GM18508 (cell line): ENCODE results near the gene FANCC.

Experiments used
- ATAC-seq: cut with Tn5 transposase; IDR thresholded peaks from one replicate; pipeline ENCODE4 v1.9.1; 2021; ENCODE audit warnings: moderate number of reproducible peaks; ENCODE audit not compliant: insufficient read depth, unreplicated experiment

FANCC gene

DNA sequence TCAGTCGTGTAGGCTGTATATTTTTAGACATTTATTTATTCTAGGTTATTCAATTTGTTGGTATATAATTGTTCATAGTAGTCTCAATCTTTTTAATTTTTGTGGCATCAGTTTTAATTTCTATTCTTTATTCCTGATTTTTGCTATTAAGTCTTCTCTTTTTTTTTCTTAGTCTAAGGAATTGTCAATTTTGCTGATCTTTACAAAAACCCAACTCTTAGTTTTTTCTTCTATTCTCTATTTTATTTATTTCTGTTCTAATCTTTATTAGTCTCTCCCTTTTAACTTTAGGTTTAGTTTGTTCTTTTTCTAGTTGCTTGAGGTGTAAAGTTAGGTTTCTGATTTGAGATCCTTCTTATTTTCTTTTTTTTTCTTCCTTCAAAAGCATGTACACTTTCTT lies 152.5 kb downstream of the FANCC start:
- ATAC-seq, result no peak

DNA sequence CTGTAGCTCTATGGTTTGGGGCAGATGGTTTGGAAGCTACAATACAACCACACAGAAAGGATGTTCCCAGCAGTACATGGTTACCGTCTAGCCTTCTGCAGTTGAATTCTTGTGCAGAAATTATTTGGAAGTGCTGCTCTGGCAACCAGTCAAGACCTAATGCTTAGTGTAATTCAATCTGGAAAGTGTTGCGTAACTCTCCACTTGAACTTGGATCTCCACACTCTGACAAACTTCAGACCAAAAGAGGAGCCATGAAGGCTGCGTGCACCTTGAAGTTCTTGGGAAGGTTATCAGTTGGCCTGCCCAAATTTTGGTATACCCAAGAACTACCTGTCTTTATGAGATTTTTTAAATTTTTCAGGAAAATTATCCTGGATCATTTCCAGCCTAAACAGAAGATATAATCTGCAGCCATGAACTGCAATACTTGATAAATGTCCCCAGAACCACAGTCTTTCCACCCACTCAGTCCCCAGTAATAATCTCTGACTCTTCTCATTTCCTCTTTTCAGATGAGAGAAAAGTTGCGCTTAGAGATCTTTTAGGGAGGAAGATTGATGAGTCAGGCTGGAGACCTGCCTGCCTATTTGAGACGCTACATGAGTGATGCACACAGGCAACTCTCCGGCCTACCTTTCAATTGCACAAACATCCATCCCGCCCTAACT lies 159.9 kb downstream of the FANCC start:
- peak; percentile 61 for ATAC-seq

DNA sequence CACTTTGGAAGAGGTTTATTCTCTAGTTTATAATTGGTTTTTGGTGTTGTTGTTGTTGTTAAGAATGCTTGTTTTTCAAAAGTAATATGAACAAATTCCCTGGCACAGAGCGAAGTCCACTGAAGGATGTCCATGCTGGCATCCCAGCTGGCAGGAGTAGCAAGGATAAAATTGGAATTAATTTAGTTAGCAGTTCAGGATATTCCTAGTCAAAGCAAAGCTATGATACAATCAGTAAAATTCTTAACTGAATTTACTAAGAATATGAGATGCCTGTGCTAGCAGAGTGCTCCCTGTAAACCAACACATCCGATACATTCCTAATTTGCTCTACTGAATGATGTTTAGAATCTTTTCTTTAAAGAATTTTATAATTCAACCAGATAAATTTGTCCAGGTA lies 161.4 kb downstream of the FANCC start:
- ATAC-seq, result no peak

DNA sequence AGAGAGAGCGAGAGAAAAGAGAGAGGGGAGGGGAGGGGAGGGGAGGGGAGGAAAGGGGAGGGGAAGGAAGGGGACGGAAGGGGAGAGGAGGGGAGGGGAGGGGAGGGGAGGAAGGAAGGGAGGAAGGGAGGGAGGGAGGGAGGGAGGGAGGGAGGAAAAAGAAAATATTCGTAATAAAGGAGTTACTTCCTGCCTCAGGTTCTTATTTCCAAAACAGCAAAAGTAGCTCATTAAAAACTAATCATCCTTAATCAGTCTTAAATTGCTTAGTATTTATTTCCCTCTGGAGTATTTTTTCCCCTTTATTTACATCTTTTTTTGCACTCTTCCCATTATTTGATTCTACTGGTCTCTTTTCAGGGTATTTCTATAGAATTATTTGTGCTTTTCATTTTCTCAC lies 162.3 kb downstream of the FANCC start:
- ATAC-seq, result no peak

DNA sequence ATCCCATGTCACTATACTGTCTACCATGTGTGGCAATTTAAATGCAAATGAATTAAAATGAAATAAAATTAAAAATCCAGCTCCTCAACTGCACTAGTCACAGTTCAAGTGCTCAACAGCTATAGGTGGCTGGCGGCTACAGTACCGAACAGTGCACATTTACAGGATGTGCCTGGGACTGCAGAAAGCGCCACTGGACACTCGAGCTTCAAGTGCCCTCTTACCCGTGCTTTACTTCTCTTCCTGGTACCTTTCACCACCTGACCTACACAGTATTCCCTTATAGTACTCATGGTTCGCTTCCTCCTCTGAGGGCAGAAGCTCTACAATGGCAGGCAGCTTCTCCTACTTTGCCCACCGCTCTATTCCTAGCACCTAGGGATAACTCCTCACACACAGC lies 166.6 kb downstream of the FANCC start:
- no peak for ATAC-seq

DNA sequence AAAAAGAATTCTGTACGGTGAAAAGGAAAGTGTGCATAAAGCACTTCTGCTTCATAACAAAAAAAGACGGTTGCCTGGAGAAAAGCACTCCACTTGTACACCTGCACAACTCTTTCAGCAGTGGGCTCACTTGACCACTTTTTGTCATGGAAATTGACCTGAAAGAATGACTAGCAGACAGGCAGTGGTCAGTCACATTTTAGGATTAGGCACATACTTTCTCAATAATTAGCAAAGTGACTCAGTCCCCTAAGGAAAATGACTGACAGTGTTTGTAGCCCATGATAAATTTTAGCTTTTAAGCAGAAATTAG lies 169.3 kb downstream of the FANCC start:
- no peak for ATAC-seq

DNA sequence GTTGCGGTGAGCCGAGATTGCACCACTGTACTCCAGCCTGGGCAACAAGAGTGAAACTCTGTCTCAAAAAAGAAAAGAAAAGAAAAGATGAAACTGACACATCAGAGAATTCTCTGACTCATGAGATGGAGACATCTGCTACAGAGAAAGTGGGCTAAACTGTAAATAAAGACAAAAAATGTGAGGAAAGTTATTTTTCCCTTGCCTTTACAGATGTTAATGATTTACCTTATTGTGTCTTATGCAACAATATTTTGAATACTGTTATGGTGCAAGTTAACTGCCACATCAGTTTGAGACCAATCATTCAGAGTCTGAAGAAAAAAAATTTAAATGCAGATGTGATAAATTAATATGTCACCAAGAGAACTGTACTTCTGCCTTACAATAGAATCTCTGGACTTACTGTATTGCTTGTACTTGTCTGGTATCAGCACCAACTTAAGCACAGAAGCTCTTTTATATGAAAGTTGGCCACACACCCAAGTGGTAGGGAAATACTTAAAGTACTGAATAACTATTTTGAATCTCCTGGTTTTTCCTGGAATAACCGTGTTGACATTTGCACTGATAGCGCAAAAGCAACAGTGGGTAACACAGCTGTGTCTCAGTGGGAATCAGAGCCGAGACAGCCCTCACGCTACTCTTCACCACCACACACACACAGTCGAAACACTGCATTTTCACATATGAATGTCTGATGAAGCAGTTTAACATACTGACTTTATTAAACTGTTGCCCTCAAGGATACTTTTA lies 169.9 kb downstream of the FANCC start:
- ATAC-seq, result no peak

DNA sequence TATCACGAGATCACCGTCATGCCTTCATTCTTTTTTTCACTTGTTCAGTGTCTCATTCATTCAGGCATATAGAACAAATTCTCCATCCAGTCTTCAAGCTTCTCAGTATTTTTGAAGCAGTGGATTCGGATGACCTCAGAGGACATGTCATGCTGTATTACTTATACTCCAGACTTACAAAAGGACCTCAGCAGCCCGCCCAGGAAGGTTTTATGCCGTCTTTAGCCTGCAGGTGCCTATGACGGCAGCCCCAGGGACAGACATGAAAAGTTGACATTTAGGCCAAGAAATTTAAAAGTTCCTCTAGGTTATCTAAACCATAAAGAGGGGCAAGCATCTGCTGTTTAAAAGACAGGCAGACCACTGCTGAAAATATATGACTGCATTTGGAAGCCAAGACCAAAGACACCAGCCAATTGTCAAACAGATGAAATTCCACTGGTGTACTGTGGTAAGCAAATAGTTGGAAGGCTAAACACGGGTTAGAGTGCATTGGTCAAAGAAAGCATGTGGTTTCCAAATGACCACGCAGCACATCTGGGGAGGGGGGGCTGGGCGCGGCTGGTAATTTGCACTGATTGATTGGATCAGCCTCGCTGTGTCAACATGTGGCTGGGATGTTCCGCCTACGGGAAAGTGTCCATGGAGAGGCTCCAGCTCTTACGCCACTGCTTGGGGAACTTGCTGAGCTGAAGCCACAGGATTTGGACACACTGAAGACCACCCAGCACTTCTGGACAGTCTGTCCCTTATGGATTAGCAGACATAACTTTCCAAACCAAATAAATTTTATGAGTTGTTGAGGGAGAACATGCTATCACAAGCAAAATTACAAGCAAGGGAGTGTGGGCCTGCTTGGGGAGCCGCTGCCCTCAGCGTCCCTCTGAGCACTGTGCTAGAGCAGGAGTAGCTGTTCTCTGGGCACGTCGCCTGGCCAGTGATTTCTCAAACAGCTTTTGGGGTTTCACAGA lies 173.6 kb downstream of the FANCC start:
- ATAC-seq, result no peak

DNA sequence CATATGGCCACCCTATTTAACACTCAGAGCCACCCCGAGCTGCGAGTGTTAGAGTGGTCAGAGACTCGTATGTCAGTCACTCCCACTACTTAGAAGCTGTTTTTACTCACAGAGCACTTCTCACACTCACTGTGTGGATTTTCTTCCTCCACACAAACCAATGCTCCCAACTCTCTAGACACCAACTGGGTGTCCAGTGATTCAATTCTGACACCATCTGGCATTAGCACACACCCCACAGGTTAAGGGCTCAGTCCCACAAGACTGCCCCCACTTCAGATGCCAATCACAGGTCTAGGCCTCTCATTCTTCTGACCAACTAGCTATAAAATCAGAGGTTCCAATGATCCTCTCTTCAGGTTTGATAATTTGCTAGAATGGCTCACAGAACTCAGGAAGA lies 174.8 kb downstream of the FANCC start:
- ATAC-seq, result no peak

DNA sequence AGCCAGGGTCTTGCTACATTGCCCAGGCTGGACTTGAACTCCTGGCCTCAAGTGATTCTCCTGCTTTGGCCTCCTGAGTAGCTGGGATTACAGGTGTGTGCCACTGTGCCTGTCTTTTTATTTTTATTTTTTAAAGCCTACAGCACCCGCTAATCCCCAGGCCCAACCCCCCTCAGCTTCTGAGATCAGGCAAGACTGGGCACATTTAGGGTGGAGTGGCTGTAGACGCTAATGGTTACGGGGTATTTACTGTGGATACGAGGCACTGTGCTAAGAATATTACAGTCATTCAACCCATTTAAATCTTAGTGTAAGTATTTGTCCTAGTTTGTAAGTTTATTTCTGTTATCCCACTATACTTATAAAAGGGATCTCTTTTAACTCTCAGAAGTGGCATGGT lies 175.2 kb downstream of the FANCC start:
- no peak for ATAC-seq

DNA sequence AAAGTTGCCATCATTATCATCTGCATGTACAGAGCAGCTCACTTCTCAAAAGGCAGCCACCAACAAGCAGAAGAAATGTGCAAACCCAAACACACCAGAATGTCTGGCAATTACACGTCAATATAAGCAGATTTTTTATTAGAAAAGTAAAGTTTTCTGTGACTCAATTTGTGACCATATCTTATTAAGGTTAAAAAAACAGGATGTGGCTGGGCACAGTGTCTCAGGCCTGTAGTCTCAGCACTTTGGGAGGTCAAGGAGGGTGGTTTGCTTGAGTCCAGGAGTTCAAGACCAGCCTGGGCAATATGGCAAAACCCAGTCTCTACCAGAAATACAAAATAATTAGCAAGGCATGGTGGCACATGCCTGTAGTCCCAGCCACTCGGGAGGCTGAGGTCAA lies 176.7 kb downstream of the FANCC start:
- ATAC-seq, result no peak

DNA sequence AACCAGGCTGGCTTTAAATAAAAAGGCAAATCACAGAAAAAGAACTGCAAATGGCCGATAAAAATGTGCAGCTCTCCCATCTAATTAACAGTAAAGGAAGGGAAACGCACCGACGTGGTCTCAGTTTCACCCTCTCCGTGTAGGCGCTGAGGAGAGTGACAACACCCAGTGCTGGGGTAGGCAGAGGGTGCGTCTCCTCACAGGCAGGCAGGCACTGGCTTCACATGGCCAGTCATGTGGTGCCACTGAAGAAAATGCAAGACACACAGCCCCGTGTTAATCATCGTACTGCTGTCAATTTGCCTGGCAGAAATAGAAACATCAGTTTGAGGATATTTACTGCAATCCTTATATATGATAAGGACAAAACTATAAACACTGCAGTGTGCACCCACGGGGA lies 178.4 kb downstream of the FANCC start:
- no peak for ATAC-seq

DNA sequence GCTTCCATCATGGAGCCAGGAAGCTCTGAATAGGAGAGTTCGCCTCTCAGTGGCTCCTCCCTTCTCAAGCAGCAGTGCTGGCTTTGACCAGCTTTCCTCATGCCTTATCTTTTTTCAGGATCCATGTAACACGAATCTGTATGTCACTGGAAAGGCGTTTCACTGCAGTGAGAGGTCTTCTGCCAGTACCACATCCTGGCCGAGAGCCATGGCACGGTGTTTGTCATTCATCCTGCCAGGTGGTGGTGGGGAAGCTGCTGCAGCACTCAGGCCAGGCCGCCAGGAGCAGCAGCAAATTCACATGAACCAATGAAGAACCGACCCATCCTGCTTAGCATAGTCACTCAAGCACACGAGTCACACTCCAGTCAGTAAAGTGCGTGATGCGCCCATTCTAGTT lies 179.0 kb downstream of the FANCC start:
- no peak for ATAC-seq

DNA sequence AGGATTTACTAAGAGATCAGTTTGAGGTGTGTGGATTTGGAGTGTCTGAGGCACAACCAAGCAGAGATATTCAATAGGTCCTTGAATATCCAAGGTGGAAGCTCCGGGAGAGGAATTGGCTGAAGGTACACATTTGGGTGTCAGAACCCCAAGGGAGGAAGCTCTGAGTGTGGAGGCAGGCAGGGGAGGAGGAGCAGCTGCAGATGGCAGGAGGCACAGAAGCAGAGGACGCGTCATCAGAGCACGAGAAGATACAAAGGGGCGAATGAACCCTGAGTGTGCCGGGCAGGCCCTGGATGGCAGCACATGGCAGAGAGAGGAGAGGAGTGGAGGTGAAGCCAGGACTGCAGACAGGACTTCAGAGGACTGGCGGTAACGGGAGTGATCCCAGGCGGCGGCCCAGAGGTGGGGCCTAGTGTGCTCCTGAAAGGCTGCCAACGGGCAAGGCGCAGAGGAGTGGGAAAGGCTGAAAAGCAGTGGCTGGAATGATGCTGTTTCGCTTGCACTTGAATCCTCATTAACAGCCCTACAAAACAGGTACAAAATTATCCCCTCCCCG lies 179.8 kb downstream of the FANCC start:
- no peak for ATAC-seq

DNA sequence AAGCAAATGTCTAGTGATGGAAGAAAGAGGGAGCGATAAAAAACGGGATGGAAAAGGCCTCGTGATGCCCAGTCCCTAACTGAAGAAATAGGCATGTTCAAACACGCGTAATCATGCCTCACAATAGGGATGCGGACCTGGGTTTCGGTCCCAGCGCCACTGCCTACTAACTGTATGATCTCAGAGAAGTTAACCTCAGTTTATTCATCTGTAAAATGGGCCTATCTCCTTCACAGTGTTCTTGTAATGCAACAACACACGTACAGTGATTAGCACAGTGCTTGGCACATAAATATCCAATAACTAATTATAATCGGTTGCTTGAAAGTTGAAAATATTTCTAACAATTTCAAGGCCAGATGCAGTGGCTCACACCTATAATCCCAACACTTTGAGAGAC lies 181.8 kb downstream of the FANCC start:
- no peak for ATAC-seq

DNA sequence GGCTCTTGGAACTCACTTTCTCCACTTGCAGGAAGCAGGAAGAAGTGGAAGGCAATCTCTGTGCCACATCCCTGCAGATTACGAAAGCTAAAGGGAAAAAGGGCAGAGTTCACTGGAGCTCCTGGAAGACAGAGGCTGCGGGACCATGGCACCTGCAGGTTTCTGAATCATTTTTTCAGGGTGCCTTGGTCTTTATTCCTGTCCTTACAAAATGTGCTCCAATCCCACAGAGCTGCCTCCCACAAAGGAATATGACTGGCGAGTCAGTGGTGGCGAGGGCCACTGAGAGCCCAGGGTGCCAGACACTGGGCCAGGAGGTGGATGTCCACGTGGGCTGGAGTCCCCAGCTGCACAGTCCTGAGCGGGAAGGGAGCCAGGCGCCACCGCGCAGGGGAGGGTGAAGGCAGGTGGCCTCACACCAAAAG lies 183.0 kb downstream of the FANCC start:
- ATAC-seq, result no peak

DNA sequence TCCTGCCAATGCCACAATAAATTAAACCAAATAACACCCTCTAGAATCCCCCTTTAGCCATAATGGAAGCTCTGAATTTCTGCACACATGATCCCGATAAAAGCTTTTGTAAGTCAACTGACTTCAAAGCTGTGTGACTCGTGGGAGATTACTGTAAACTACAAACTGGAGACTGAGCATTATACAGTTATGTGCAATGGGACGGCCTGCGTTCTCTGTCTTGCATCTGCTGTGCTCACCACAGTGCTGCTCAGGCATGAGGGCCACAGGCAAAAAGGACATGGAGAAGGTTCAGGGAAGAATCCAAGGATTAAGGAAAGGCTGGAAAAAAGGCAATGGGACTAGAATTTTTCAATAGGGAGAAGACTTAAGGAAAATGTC lies 184.2 kb downstream of the FANCC start:
- no peak for ATAC-seq

DNA sequence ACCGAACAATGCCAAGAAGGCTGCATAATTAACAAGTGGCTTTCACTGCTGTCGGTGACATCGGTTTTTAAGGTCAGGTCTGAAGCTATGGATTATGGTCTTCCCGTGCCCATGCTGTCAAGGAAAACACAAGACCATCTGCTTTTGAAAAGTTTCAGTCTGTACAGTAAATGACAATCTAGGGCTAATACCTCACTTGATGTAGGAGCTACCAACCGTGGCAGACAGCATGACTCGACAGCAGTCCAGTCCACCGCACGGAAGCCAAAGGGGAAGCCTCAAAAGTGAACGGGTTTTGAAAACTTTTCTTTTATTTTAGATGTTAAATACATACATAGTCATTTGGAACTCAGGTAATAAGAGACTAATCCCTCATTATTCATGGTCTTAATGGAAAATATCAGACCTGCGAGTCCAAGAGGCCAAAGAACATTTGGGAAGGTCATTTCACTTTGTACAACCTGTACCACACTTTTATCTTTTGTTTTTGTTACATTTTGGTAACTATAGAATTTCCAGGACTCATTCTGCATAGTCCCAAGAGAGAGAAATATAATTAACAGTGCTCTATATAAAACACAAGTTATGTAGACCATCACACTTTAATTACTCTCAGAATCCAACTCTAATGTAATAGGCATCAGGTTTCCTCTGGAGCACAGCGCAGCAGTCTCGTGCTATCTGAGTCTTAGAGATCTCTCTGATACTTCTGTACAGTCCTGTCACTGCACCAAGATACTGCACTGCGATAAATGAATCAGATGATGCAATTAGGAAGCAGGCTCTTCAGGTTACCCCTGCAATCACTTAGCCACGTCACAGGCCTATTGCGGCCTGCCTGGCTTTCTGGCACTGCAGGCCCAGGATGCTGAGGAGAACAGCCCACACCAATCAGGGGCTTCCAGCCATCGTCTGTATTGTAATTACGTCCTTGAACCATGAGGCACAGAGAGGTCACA lies 184.9 kb downstream of the FANCC start:
- ATAC-seq, result no peak

DNA sequence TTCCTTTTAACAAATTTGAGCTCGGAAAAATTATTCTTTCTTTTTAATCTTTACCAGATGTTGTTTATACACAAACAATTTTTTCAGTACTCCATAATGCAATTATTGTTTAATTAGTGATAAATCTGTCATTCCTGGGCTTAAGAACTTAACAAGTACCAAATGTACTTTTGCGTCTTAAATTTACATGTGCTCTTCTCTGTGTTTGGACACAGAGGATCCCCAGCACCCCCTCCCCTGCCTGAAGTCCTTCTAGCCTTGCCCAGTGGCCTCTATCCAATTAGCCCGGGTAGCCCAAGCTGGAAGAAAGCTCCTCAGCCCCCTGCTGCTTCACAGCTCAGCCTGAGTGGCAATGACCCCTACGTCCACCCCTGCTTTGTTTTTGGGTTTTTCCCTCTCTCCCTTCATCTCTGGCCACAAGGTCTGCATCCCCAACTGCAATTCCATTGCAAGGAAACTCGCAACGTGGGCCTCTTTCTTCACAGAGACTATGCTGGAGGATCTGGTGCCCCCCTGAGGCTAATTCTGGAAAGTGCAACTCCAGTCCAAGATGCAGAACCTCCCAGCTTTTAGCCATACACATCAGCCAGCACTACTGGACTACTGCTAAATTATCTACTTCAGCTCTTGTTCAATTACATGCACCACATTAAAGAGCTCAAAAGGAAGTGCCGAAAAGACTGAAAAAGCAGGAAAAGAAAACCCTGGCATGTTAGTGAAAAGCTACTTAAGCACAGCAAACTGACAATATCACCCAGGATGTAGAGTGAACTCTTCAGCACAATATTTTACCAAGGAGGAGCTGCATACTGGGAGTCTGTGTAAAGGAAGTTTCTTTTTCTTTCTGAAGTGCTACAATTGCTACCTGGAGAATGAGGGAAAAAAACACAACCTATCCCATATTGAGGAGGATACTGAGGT lies 186.2 kb downstream of the FANCC start:
- ATAC-seq, result no peak
